Activated CD4-positive, alpha-beta T cell treated with anti-CD3 and anti-CD28 coated beads for 36 hours (primary cell): ENCODE data around the gene TTN. TPM values are rescaled to one million over a fixed set of nuclear protein-coding genes. Genes with fewer than 3 reads are reported as not detected.

Experiments used
- ATAC-seq: fragments of 200-7000 bp; cut with Tn5 transposase; one replicate; pipeline ENCODE4 v1.10.0; 2021; ENCODE audit warnings: mild to moderate bottlenecking, moderate library complexity
- CTCF ChIA-PET: fragments of 350-600 bp; sonication (Branson Sonifier 250); formaldehyde crosslinking; loops from one replicate; lab custom pipeline; 2021; ENCODE audit warnings: antibody characterized with exemption; lab: Charles Lee
- POLR2A ChIA-PET: fragments of 350-600 bp; sonication (Branson Sonifier 250); formaldehyde crosslinking; loops from one replicate; lab custom pipeline; 2021; ENCODE audit warnings: antibody characterized with exemption, inconsistent platforms; lab: Charles Lee
- DNase-seq: peaks from one replicate; pipeline ENCODE4 v3.0.0-alpha.2; 2020
- H3K27ac Mint-ChIP-seq: one replicate; pipeline ENCODE4 v1.8.0; 2021; ENCODE audit warnings: mixed read lengths
- H3K27me3 Mint-ChIP-seq: one replicate; pipeline ENCODE4 v1.8.0; 2021; ENCODE audit warnings: mixed read lengths
- H3K36me3 Mint-ChIP-seq: one replicate; pipeline ENCODE4 v1.8.0; 2021; ENCODE audit warnings: low read depth, mixed read lengths
- H3K4me1 Mint-ChIP-seq: one replicate; pipeline ENCODE4 v1.8.0; 2021; ENCODE audit warnings: mixed read lengths
- H3K4me3 Mint-ChIP-seq: one replicate; pipeline ENCODE4 v1.8.0; 2021; ENCODE audit warnings: mild to moderate bottlenecking, moderate library complexity, mixed read lengths
- H3K9me3 Mint-ChIP-seq: one replicate; pipeline ENCODE4 v1.8.0; 2021; ENCODE audit warnings: low read depth, mixed read lengths
- intact Hi-C, 2 experiments: fragments of 100-400 bp; cut with DNase I in 1 of 2; cut with micrococcal nuclease in 1 of 2; formaldehyde crosslinking; loops; one replicate each; pipeline versions ENCODE4 v1.14.2 to v1.15.1; 2022 to 2024; cut with DNase I, micrococcal nuclease
- total RNA-seq, 2 experiments: library from RNA; stranded (reverse); gene quantifications; one replicate each; pipeline ENCODE4 v1.2.3, GENCODE V29; 2021

The TTN gene
- total RNA-seq = 1 to 10 TPM; 1.6 to 3.1 TPM

DNA sequence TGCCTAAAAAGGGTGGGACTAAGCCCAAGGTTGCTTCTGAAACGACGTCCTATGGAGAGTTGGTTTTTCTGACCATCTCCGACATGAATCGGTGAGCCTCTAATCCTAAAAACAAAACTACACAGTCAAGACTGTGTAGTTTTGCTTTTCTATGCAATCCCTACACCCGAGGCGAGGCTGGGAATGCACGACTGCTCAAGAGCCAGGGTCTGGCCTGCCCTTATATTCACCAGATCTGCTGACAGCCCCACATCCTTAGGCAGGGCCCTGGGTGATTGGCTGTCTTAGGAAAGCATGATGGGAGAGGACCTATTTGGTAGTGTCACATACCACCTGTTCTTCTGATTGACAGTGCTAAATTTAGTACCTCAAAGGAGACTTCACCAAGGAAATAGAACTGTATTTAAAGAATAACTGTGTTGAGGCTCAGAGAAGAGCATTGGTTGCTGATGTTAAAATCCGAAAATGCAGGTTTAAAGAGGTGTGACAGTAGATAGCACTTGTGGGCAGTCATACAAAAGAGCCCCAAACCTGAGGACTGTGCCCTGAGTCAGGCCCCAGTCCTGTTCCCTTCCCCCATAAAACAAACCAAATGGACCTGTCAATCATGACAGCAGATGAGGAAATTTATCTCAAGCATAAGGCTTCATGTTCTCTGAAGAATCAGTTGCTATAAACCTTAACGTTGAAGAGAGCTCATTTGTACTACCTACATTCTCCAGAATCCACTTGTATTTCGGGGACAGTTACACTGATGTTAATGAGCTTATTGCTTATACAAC lies at the start of gene TTN:
Gene TTN, minus strand, starts transcription at position 197 of the 782 bp plus-strand sequence. CDS start 2,781 bp downstream, outside the sequence.
- intact Hi-C loops = no loop called here
- H3K9me3 Mint-ChIP-seq = no peaks in the 10 kb centered on the region
- H3K4me3 Mint-ChIP-seq = no peak within 1 kb of the TSS
- CTCF ChIA-PET = interaction anchor here (1.2 to 1.5 kb wide), 3 partner anchors 9 to 138 kb away, joined by 3 to 5 read pairs (median 5); no protein-coding TSS in a partner anchor
- H3K4me1 Mint-ChIP-seq = no peaks in the 10 kb centered on the region
- POLR2A ChIA-PET = no interaction called here
- no peaks in the 10 kb centered on the region for H3K36me3 Mint-ChIP-seq
- ATAC-seq = no peak
- H3K27me3 Mint-ChIP-seq = no peaks in the 10 kb centered on the region
- H3K27ac Mint-ChIP-seq = no peak within 1 kb of the TSS
- no peak for DNase-seq

DNA sequence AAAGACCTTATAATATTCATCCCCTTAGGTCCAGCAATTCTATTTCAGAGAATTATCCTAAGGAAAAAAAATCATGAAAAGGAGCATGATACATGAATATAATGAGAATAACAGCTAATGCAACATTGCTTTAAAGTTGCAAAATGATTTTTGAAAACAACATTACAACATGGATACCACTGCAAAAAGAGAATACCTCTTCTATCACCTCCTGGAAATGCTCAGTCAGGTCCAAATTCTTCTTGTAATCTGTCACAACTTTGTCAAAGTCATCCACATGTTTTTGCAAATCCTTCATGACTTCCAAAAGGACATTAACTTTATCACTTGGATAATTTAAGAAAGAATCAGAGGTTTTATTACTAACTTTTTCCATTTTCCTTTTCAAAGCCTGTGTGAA lies 47.9 kb upstream of the TTN start:
- DNase-seq = no peak
- Mint-ChIP-seq H3K27ac (no peak overlapping the region), H3K4me3 (no peak overlapping the region), H3K4me1 (no peaks in the 10 kb centered on the region), H3K36me3 (peaks cover 3% of the 10 kb centered on the region), H3K9me3 (no peaks in the 10 kb centered on the region), H3K27me3 (no peaks in the 10 kb centered on the region)
- ATAC-seq = no peak
- CTCF ChIA-PET = no interaction called here
- POLR2A ChIA-PET = no interaction called here
- intact Hi-C loops = no loop called here

DNA sequence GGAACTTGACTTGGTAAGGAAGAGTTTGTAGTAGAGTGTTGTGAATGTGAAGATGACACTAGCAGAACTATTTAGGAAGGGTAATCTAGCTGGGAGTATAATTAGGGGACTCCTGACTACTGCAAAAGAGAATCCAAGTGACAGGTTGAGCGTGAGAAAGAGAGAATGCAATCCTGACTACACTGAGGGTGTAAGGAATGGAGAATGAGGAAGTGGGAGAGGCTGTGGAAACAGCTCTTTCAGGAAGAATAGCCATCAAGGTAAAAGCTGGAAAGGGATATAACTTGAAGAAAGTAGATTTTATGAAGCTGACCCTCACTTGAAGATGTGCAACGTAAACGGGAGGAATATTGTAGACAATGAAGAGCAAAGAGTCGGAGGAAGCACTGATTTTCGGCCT lies 41.1 kb upstream of the TTN start:
- DNase-seq (no peak), ATAC-seq (no peak)
- H3K4me1 Mint-ChIP-seq = no peaks in the 10 kb centered on the region
- intact Hi-C loops = no loop called here
- peaks cover 12% of the 10 kb centered on the region for H3K36me3 Mint-ChIP-seq
- ChIA-PET POLR2A (no interaction called here), CTCF (interaction anchor here (1.4 kb wide), 1 partner anchor 9 kb away, joined by 4 read pairs; no protein-coding TSS in a partner anchor)
- no peak overlapping the region for H3K4me3 Mint-ChIP-seq
- H3K27ac Mint-ChIP-seq = no peak overlapping the region
- no peaks in the 10 kb centered on the region for H3K9me3 Mint-ChIP-seq
- H3K27me3 Mint-ChIP-seq = no peaks in the 10 kb centered on the region

DNA sequence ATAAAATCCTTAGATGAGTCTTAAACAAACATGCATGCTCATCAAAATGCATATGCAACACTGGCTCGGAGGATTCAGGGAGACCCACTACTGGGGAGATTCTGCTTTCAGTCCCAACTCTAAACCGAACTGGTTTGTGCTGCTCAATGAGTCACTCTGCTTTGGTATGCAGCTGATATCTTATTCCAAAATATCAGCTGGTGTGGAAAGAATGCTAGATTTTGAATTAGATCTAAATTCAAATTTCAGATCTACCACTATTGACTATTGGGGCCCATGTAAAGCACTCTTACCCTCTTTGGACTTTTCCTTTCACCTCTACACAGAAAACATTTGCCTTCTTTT lies 39.2 kb upstream of the TTN start:
- no peaks in the 10 kb centered on the region for H3K4me1 Mint-ChIP-seq
- intact Hi-C loops = no loop called here
- H3K9me3 Mint-ChIP-seq = no peaks in the 10 kb centered on the region
- H3K4me3 Mint-ChIP-seq = no peak overlapping the region
- ATAC-seq = no peak
- POLR2A ChIA-PET = no interaction called here
- no peak for DNase-seq
- CTCF ChIA-PET = no interaction called here
- no peaks in the 10 kb centered on the region for H3K27me3 Mint-ChIP-seq
- H3K36me3 Mint-ChIP-seq = peaks cover 12% of the 10 kb centered on the region
- H3K27ac Mint-ChIP-seq = no peak overlapping the region

DNA sequence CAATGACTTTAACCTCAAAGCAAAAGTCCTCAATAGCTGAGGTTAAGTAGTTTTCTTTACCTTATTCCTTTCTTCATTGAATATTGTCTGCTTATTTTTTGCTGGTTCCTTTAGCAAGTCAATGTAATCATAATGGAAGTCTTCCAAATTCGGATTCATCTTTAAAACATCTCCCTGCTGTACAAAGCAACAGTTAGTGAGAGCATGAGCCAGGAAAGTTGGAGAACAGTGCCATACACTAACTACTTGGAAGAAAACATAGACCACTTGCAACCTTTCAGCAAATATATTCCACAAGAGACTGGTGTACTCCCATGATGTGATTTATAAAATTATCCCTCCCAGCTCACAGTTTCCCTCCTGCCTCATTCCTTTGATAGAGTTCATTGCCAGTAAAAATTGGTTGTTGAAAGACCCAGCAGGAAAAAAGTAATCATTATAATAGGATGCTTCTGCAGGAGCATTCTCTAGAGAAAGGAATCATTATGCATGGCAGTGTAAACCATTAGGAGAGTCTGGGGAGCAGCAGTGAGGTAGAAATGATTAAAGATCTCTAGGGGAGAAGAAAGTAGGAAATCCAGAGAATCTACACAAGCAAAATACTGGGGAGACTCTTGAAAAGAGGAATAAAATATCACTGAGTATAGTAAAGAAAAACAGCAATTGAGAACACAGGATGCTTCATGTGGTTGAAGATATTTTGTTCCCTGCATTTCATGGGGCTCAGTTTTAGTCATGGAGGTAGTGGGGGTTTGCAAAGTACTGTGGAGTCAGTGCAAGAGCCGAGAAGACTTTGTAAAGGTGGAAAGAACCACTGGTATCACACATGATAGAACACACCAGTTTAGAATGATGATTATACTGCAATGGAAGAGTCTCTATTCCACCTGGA lies 38.6 kb upstream of the TTN start:
- H3K27ac Mint-ChIP-seq = no peak overlapping the region
- POLR2A ChIA-PET = no interaction called here

DNA sequence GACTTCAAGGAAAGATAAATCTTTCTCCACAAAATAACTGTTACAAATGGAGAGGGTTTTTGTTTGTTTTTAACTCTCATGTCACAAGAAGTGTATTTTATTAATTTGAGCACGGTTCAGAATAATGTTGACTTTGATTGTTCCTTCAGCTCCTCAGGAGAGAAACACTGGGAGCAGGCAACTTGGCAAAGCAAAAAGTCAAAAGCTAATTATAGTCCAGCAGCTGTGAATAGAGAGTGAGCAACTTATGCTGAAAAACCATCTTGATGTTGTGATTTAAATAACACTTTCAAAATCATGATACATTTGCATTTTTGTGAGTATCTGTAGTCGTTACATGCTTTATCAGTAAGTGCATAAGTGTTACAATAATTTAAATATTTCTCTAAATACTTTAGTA lies 37.5 kb upstream of the TTN start:
- Mint-ChIP-seq H3K36me3 (peaks cover 9% of the 10 kb centered on the region), H3K4me3 (no peak overlapping the region), H3K9me3 (no peaks in the 10 kb centered on the region), H3K27me3 (no peaks in the 10 kb centered on the region), H3K27ac (no peak overlapping the region), H3K4me1 (no peaks in the 10 kb centered on the region)
- DNase-seq (no peak), ATAC-seq (no peak)
- ChIA-PET CTCF (interaction anchor here (0.7 to 1.2 kb wide), 3 partner anchors 16 to 83 kb away, joined by 3 read pairs; no protein-coding TSS in a partner anchor), POLR2A (no interaction called here)
- intact Hi-C loops = no loop called here

More for the DNA sequence above, 38.6 kb upstream of the TTN start:
- no peak overlapping the region for H3K4me3 Mint-ChIP-seq
- intact Hi-C loops = no loop called here
- no peaks in the 10 kb centered on the region for H3K9me3 Mint-ChIP-seq
- ATAC-seq = no peak
- DNase-seq = no peak
- no peaks in the 10 kb centered on the region for H3K4me1 Mint-ChIP-seq
- H3K27me3 Mint-ChIP-seq = no peaks in the 10 kb centered on the region
- CTCF ChIA-PET = interaction anchor here (0.7 to 1.2 kb wide), 3 partner anchors 15 to 84 kb away, joined by 3 read pairs; no protein-coding TSS in a partner anchor
- H3K36me3 Mint-ChIP-seq = peaks cover 12% of the 10 kb centered on the region

DNA sequence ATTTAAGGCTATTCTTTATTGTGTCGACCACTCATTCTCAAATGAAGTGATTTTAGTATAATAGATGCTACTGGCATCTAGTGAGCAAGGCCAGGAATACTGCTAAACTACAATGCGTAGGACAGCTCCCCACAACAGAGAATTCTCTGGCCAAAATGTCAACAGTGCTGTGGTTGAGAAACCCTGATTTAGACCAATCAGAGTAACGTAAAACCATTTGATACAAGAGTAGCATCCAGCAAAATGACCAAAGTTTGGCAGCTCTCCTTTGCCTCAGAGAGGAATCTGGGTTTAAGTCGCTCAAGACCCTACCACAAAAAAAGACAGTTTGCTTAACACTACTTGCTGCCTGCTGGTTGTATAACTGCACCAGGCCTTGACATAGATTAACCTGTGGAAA lies 37.0 kb upstream of the TTN start:
- no peaks in the 10 kb centered on the region for H3K9me3 Mint-ChIP-seq
- no peaks in the 10 kb centered on the region for H3K4me1 Mint-ChIP-seq
- H3K36me3 Mint-ChIP-seq = peaks cover 9% of the 10 kb centered on the region
- intact Hi-C loops = no loop called here
- ATAC-seq = no peak
- no peak for DNase-seq
- H3K27me3 Mint-ChIP-seq = no peaks in the 10 kb centered on the region
- POLR2A ChIA-PET = no interaction called here
- H3K4me3 Mint-ChIP-seq = no peak overlapping the region
- H3K27ac Mint-ChIP-seq = no peak overlapping the region
- CTCF ChIA-PET = interaction anchor here (1.1 kb wide), 1 partner anchor 49 kb away, joined by 3 read pairs; no protein-coding TSS in a partner anchor

DNA sequence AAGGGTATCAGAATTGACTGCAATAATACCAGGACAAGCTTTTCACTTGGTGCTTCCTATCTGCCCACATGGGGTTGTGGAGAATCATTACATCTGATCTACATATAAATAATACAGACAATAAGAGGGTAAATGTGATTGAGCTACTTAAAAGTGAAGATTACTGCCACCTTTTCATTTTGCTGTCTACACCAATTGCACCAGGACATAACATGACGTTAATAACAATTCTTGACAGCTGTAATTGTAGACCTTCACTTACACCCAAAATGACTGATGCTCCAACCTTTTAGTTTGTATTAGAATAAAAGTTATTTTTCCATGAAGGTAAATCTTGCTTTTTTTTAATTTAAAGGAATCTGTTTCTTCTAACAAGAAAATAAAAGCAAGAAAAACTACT lies 36.5 kb upstream of the TTN start:
- peaks cover 7% of the 10 kb centered on the region for H3K36me3 Mint-ChIP-seq
- ChIA-PET CTCF (no interaction called here), POLR2A (no interaction called here)
- ATAC-seq = no peak
- H3K27me3 Mint-ChIP-seq = no peaks in the 10 kb centered on the region
- H3K4me3 Mint-ChIP-seq = no peak overlapping the region
- no peaks in the 10 kb centered on the region for H3K9me3 Mint-ChIP-seq
- DNase-seq = no peak
- no peak overlapping the region for H3K27ac Mint-ChIP-seq
- intact Hi-C loops = no loop called here
- no peaks in the 10 kb centered on the region for H3K4me1 Mint-ChIP-seq

DNA sequence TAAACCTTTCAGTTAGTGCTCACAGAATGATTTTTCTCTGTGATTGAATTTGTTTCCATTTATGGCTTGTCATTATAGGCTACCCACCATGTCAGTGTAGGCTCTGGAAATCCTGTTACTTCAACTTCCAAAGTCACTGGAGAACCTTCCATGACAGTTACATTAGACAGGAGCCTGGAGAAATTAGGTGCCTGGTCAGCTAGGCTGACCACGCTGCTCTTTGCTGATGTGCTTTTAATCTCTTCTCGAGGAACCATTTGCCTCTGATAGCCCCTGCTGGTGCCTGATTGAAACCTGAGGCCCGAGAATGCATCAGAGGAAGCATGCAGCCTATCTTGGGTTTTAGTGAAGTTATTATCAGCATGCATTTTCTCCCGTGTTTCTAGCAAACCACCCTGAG lies 29.6 kb upstream of the TTN start:
- intact Hi-C loops = no loop called here

DNA sequence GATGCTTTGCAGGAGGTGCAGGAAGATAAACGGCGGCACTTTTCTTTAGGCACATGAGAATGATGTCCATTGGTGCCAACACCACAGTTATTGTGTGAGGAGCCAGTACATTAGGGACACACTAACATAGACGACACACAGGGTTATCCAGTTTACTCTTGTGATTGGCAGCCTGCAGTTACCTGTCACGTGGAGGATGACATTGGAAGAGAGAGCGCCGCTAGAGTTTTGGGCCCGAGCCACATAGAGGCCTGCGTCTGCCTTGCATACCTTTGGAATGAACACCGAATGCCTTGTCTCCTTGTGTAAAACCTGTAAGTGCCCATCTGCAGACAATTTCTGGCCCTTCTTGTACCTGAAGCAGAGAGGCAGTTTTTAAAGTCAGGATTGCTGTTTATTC lies 26.9 kb upstream of the TTN start:
- H3K36me3 Mint-ChIP-seq = peaks cover 3% of the 10 kb centered on the region
- intact Hi-C loops = no loop called here
- H3K27me3 Mint-ChIP-seq = no peaks in the 10 kb centered on the region
- H3K4me3 Mint-ChIP-seq = no peak overlapping the region
- peaks cover 15% of the 10 kb centered on the region for H3K4me1 Mint-ChIP-seq
- POLR2A ChIA-PET = no interaction called here
- CTCF ChIA-PET = no interaction called here
- ATAC-seq (no peak), DNase-seq (no peak)
- H3K27ac Mint-ChIP-seq = no peak overlapping the region
- H3K9me3 Mint-ChIP-seq = no peaks in the 10 kb centered on the region

More for the DNA sequence above, 29.6 kb upstream of the TTN start:
- no peak overlapping the region for H3K4me3 Mint-ChIP-seq
- H3K36me3 Mint-ChIP-seq = no peaks in the 10 kb centered on the region
- no peak overlapping the region for H3K27ac Mint-ChIP-seq
- ATAC-seq (no peak), DNase-seq (no peak)
- no peaks in the 10 kb centered on the region for H3K4me1 Mint-ChIP-seq
- H3K9me3 Mint-ChIP-seq = no peaks in the 10 kb centered on the region
- no peaks in the 10 kb centered on the region for H3K27me3 Mint-ChIP-seq
- POLR2A ChIA-PET = no interaction called here
- CTCF ChIA-PET = interaction anchor here (1.1 kb wide), 1 partner anchor 14 kb away, joined by 3 read pairs; no protein-coding TSS in a partner anchor

DNA sequence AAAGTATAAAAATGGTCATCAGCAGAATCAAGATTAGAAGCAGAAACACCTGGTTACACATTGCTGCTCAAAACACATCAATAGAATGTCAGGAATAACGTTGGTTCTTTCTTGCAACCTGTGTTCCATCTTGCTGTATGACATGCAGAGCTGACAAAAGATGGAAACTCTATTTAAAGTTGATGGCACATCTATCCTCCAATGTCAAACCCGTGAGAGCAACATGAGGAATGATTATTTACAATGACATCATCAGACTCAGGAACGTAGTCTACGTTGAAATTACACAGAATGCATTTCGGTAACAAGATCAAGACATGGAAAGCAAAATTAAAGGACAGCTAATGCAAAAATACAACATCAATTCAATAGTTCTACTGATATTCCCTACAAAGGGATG lies 26.2 kb upstream of the TTN start:
- CTCF ChIA-PET = no interaction called here
- no peaks in the 10 kb centered on the region for H3K27me3 Mint-ChIP-seq
- DNase-seq (no peak), ATAC-seq (no peak)
- H3K27ac Mint-ChIP-seq = no peak overlapping the region
- H3K9me3 Mint-ChIP-seq = no peaks in the 10 kb centered on the region
- H3K4me1 Mint-ChIP-seq = peaks cover 16% of the 10 kb centered on the region
- no peak overlapping the region for H3K4me3 Mint-ChIP-seq
- peaks cover 3% of the 10 kb centered on the region for H3K36me3 Mint-ChIP-seq
- intact Hi-C loops = no loop called here
- POLR2A ChIA-PET = no interaction called here
